Measurements from ENCODE around the gene B3GAT2. TPM values are rescaled to one million over a fixed set of nuclear protein-coding genes. Genes with fewer than 3 reads are reported as not detected.

Gene B3GAT2
- total and polyA plus RNA-seq, 8 donors: 0.03 to 0.12 (median 0.05) TPM; not detected in 4

- ATAC-seq (no peak), DNase-seq (no peak), FAIRE-seq (no peak)
- no peaks in the 10 kb centered on the region for H3K36me3 ChIP-seq
- H3K4me1 ChIP-seq: no peaks in the 10 kb centered on the region
- H3K27me3 ChIP-seq: peaks cover 0 to 3% (median 0%) of the 10 kb centered on the region in 4 donors
- no peak overlapping the region for H3K27ac ChIP-seq
- no peak overlapping the region for H3K4me3 ChIP-seq
- no peaks in the 10 kb centered on the region for H3K9me3 ChIP-seq
- intact Hi-C loops (cut with DNase I): no loop called here
- TF ChIP-seq CTCF (IDR thresholded peaks at IDR 0.05): no peak
These were observed 38.6 kb upstream of the B3GAT2 start for GRCh38 chr6:70995411-70995810.

GRCh38 chr6:70991253-70991652 lies 34.4 kb upstream of the B3GAT2 start:
- DNase-seq (no peak), FAIRE-seq (no peak), ATAC-seq (no peak)
- no peaks in the 10 kb centered on the region for H3K9me3 ChIP-seq
- intact Hi-C loops (cut with DNase I): no loop called here
- H3K27me3 ChIP-seq: no peaks in the 10 kb centered on the region
- H3K4me3 ChIP-seq: no peak overlapping the region
- no peaks in the 10 kb centered on the region for H3K36me3 ChIP-seq
- TF ChIP-seq CTCF (IDR thresholded peaks at IDR 0.05): no peak
- no peak overlapping the region for H3K27ac ChIP-seq
- 90 to 92% methylated on average over 2 of the region's 2 CpGs for WGBS, 2 donors
- no peaks in the 10 kb centered on the region for H3K4me1 ChIP-seq

- FAIRE-seq (no peak), ATAC-seq (no peak), DNase-seq (no peak)
- no peaks in the 10 kb centered on the region for H3K36me3 ChIP-seq
- intact Hi-C loops (cut with DNase I): no loop called here
- H3K4me3 ChIP-seq: no peak overlapping the region
- H3K9me3 ChIP-seq: no peaks in the 10 kb centered on the region
- no peaks in the 10 kb centered on the region for H3K27me3 ChIP-seq
- no peak for TF ChIP-seq CTCF (IDR thresholded peaks at IDR 0.05)
- no peaks in the 10 kb centered on the region for H3K4me1 ChIP-seq
- H3K27ac ChIP-seq: no peak overlapping the region
- WGBS, 2 donors: 63 to 79% methylated on average over 4 of the region's 4 CpGs
These were observed 28.3 kb upstream of the B3GAT2 start for GRCh38 chr6:70985156-70985555.

GRCh38 chr6:70982747-70983146 lies 25.9 kb upstream of the B3GAT2 start:
- Histone ChIP-seq H3K9me3 (no peaks in the 10 kb centered on the region), H3K4me3 (no peak overlapping the region), H3K36me3 (no peaks in the 10 kb centered on the region), H3K27ac (no peak overlapping the region), H3K27me3 (no peaks in the 10 kb centered on the region), H3K4me1 (no peaks in the 10 kb centered on the region)
- no peak for TF ChIP-seq CTCF (IDR thresholded peaks at IDR 0.05)
- intact Hi-C loops (cut with DNase I): no loop called here
- no peak for FAIRE-seq
- WGBS, 2 donors: 71 to 79% methylated on average over 3 of the region's 3 CpGs
- no peak for ATAC-seq
- no peak for DNase-seq

GRCh38 chr6:70980727-70981126 lies 23.9 kb upstream of the B3GAT2 start:
- no peak for FAIRE-seq
- Histone ChIP-seq H3K36me3 (no peaks in the 10 kb centered on the region), H3K9me3 (no peaks in the 10 kb centered on the region), H3K4me3 (no peak overlapping the region), H3K27ac (no peak overlapping the region), H3K27me3 (no peaks in the 10 kb centered on the region), H3K4me1 (no peaks in the 10 kb centered on the region)
- ATAC-seq: no peak
- DNase-seq: no peak
- intact Hi-C loops (cut with DNase I): no loop called here
- TF ChIP-seq CTCF (IDR thresholded peaks at IDR 0.05): no peak
- WGBS, 2 donors: 60 to 64% methylated on average over 3 to 4 of the region's 4 CpGs
